ENCODE data around the gene JAM3.

Gene JAM3

GRCh38 chr11:134034496-134035381, 34.1 kb upstream of the JAM3 start:
- Histone ChIP-seq H3K36me3 (no peaks in the 10 kb centered on the region), H3K4me3 (ENCODE audit: low read depth, low read length) (no peak overlapping the region), H3K27ac (peak overlapping the region; percentile 89), H3K27me3 (ENCODE audit: insufficient read depth, low read depth, severe bottlenecking) (no peaks in the 10 kb centered on the region), H3K9me3 (ENCODE audit: severe bottlenecking) (no peaks in the 10 kb centered on the region)
- no peak for DNase-seq
- TF ChIP-seq CTCF (IDR thresholded peaks at IDR 0.05; ENCODE audit: low read depth, low read length) = no peak

GRCh38 chr11:134036492-134037045, 32.3 kb upstream of the JAM3 start:
- Histone ChIP-seq H3K27me3 (ENCODE audit: insufficient read depth, low read depth, severe bottlenecking) (no peaks in the 10 kb centered on the region), H3K36me3 (no peaks in the 10 kb centered on the region), H3K9me3 (ENCODE audit: severe bottlenecking) (no peaks in the 10 kb centered on the region), H3K27ac (peak overlapping the region; percentile 94), H3K4me3 (ENCODE audit: low read depth, low read length) (no peak overlapping the region; the same call in 1 of the 2 replicates)
- no peak for DNase-seq
- no peak for TF ChIP-seq CTCF (IDR thresholded peaks at IDR 0.05; ENCODE audit: low read depth, low read length)

- Histone ChIP-seq H3K4me3 (ENCODE audit: low read depth, low read length) (peak overlapping the region; percentile 57), H3K36me3 (no peaks in the 10 kb centered on the region), H3K9me3 (ENCODE audit: severe bottlenecking) (no peaks in the 10 kb centered on the region), H3K27ac (peak overlapping the region; percentile 94), H3K27me3 (ENCODE audit: insufficient read depth, low read depth, severe bottlenecking) (no peaks in the 10 kb centered on the region)
- TF ChIP-seq CTCF (IDR thresholded peaks at IDR 0.05; ENCODE audit: low read depth, low read length) = no peak
- peak; percentile 83 for DNase-seq
Observed at GRCh38 chr11:134037046-134037908, 31.6 kb upstream of the JAM3 start.

- peak overlapping the region; percentile 94 for H3K27ac ChIP-seq
- TF ChIP-seq CTCF (IDR thresholded peaks at IDR 0.05; ENCODE audit: low read depth, low read length) = no peak
- H3K36me3 ChIP-seq = no peaks in the 10 kb centered on the region
- H3K4me3 ChIP-seq (ENCODE audit: low read depth, low read length) = peak overlapping the region; percentile 22
- H3K27me3 ChIP-seq (ENCODE audit: insufficient read depth, low read depth, severe bottlenecking) = no peaks in the 10 kb centered on the region
- H3K9me3 ChIP-seq (ENCODE audit: severe bottlenecking) = no peaks in the 10 kb centered on the region
- DNase-seq = peak; percentile 97
Observed at GRCh38 chr11:134038897-134039470, 29.9 kb upstream of the JAM3 start.

- H3K27me3 ChIP-seq (ENCODE audit: insufficient read depth, low read depth, severe bottlenecking) = no peaks in the 10 kb centered on the region
- TF ChIP-seq CTCF (IDR thresholded peaks at IDR 0.05; ENCODE audit: low read depth, low read length) = no peak
- H3K4me3 ChIP-seq (ENCODE audit: low read depth, low read length) = peak overlapping the region; percentile 11
- no peaks in the 10 kb centered on the region for H3K36me3 ChIP-seq
- no peak for DNase-seq
- peak overlapping the region; percentile 94 for H3K27ac ChIP-seq
- no peaks in the 10 kb centered on the region for H3K9me3 ChIP-seq (ENCODE audit: severe bottlenecking)
Observed at GRCh38 chr11:134039726-134040385, 29.0 kb upstream of the JAM3 start.
